Right lobe of liver (tissue), 6 donors: ENCODE data around the gene JAZF1. TPM values are rescaled to one million over a fixed set of nuclear protein-coding genes. Genes with fewer than 3 reads are reported as not detected.

Source experiments
- ATAC-seq, 4 donors: fragments of 200-7000 bp; cut with Tn5 transposase; one replicate each; pipeline ENCODE4 v1.9.1; 2020; ENCODE audit warnings: mild to moderate bottlenecking in 4 of 4, moderate library complexity in 4 of 4
- DNase-seq, 3 donors: peaks; one replicate each; pipeline ENCODE4 v3.0.0-alpha.2; 2020
- H3K27ac ChIP-seq, 3 donors: fragments of 200-600 bp; one replicate each; pipeline ENCODE4 v1.8.0; 2022
- H3K27me3 ChIP-seq, 2 donors: fragments of 200-600 bp; one replicate each; pipeline ENCODE4 v1.8.0; 2022
- H3K36me3 ChIP-seq, 4 donors: fragments of 200-600 bp; sonication (generic) in 1 of 4; one replicate each; pipeline versions ENCODE4 v1.5.1 to v1.8.0; 2017 to 2022; ENCODE audit warnings: control low read depth in 1 of 4
- H3K4me1 ChIP-seq, 4 donors: fragments of 200-600 bp; sonication (generic) in 1 of 4; one replicate each; pipeline versions ENCODE4 v1.5.1 to v1.8.0; 2017 to 2022; ENCODE audit warnings: control low read depth in 1 of 4
- H3K4me3 ChIP-seq, 3 donors: fragments of 200-600 bp; one replicate each; pipeline ENCODE4 v1.8.0; 2022
- H3K9me3 ChIP-seq, 4 donors: fragments of 200-600 bp; sonication (generic) in 1 of 4; one replicate each; pipeline versions ENCODE4 v1.5.1 to v1.8.0; 2017 to 2022; ENCODE audit warnings: control low read depth in 1 of 4
- CTCF ChIP-seq, 4 donors: fragments of 200-600 bp in 3 of 4; fragments of 450-650 bp in 1 of 4; IDR thresholded peaks; one replicate each; pipeline versions ENCODE4 v1.5.1 to v1.8.0; 2016 to 2022; ENCODE audit warnings: antibody characterized with exemption in 4 of 4, mild to moderate bottlenecking in 2 of 4
- POLR2A ChIP-seq: fragments of 450-650 bp; IDR thresholded peaks from one replicate; pipeline ENCODE4 v1.6.1; 2017; ENCODE audit warnings: antibody characterized with exemption, mild to moderate bottlenecking
- WGBS: methylation state at CpG from one replicate; pipeline ENCODE4 v1.1.6; 2018; ENCODE audit warnings: low coverage, low lambda C conversion rate; ENCODE audit not compliant: insufficient coverage; ENCODE audit errors: missing lambda C conversion rate; 5-methylcytosine and 5-hydroxymethylcytosine counted together
- intact Hi-C, 2 donors: fragments of 100-400 bp; cut with DNase I; formaldehyde crosslinking; loops; one replicate each; pipeline versions ENCODE4 v1.11.2 to v1.14.1; 2022
- total RNA-seq, 6 experiments: library from RNA; depleted of rRNA in 2 of 6; stranded (reverse); fragments of >200 nt in 2 of 6; fragmentation: NEBNext Ultra II Directional in 3 of 6; extraction: Animal tissue kit (Norgen Biotek cat#: 25700) in 3 of 6; gene quantifications; one replicate each; pipeline versions ENCODE4 v1.1.0 to v1.2.4, GENCODE V29; 2016 to 2023
- donor health status: DM: no; HTN: yes; CAD: no.
- donor health status: DM: no; HTN: no; CAD: no.
- donor health status: DM: no; HTN: no; CAD: no.
- donor health status: DM: no; HTN: yes; CAD: no.
- donor health status: DM: no; HTN: yes; CAD: no.

The JAZF1 gene
- total RNA-seq, 6 experiments from 2014 or later = 4.8 to 20.9 (median 6.9) TPM

GRCh38 chr7:28055161-28055544 is 125.4 kb downstream of the JAZF1 start:
- intact Hi-C loops = no loop called here
- Histone ChIP-seq H3K36me3 (no peaks in the 10 kb centered on the region), H3K4me1 (no peaks in the 10 kb centered on the region), H3K4me3 (no peak overlapping the region), H3K9me3 (no peaks in the 10 kb centered on the region), H3K27me3 (no peaks in the 10 kb centered on the region), H3K27ac (no peak overlapping the region)
- DNase-seq = no peak
- TF ChIP-seq POLR2A (no peak), CTCF (IDR thresholded peaks at IDR 0.05) (no peak)
- WGBS = 84% methylated on average over 3 of the region's 3 CpGs
- no peak for ATAC-seq

- H3K4me3 ChIP-seq = no peak overlapping the region
- TF ChIP-seq CTCF (IDR thresholded peaks at IDR 0.05) = no peak
- no peak for TF ChIP-seq POLR2A
- no peak for DNase-seq
- no peaks in the 10 kb centered on the region for H3K9me3 ChIP-seq
- no peaks in the 10 kb centered on the region for H3K27me3 ChIP-seq
- H3K27ac ChIP-seq = no peak overlapping the region
- ATAC-seq = peak; percentile 20 to 46 (median 26)
- intact Hi-C loops = no loop called here
- 60% methylated on average over 10 of the region's 10 CpGs for WGBS
- no peaks in the 10 kb centered on the region for H3K4me1 ChIP-seq
- H3K36me3 ChIP-seq = no peaks in the 10 kb centered on the region
Measured at GRCh38 chr7:28054531-28055160, 125.9 kb downstream of the JAZF1 start.

- DNase-seq = no peak
- intact Hi-C loops = no loop called here
- no peaks in the 10 kb centered on the region for H3K36me3 ChIP-seq
- WGBS = 94% methylated on average over 3 of the region's 3 CpGs
- H3K27me3 ChIP-seq = no peaks in the 10 kb centered on the region
- no peaks in the 10 kb centered on the region for H3K4me1 ChIP-seq
- H3K27ac ChIP-seq = no peak overlapping the region
- H3K4me3 ChIP-seq = no peak overlapping the region
- no peaks in the 10 kb centered on the region for H3K9me3 ChIP-seq
- ATAC-seq = no peak
- TF ChIP-seq CTCF (IDR thresholded peaks at IDR 0.05) = no peak
- TF ChIP-seq POLR2A = no peak
Measured at GRCh38 chr7:28052933-28053332, 127.7 kb downstream of the JAZF1 start.

GRCh38 chr7:28048694-28049093 is 131.9 kb downstream of the JAZF1 start:
- DNase-seq (no peak), ATAC-seq (no peak)
- no peak overlapping the region for H3K4me3 ChIP-seq
- no peak overlapping the region for H3K27ac ChIP-seq
- no peak for TF ChIP-seq CTCF (IDR thresholded peaks at IDR 0.05)
- TF ChIP-seq POLR2A = no peak
- intact Hi-C loops = no loop called here
- H3K36me3 ChIP-seq = no peaks in the 10 kb centered on the region
- no peaks in the 10 kb centered on the region for H3K27me3 ChIP-seq
- no peaks in the 10 kb centered on the region for H3K4me1 ChIP-seq
- H3K9me3 ChIP-seq = no peaks in the 10 kb centered on the region
- WGBS = 87% methylated on average over 2 of the region's 2 CpGs

GRCh38 chr7:28046035-28046434 is 134.6 kb downstream of the JAZF1 start:
- Histone ChIP-seq H3K27me3 (no peaks in the 10 kb centered on the region), H3K4me1 (no peaks in the 10 kb centered on the region), H3K9me3 (no peaks in the 10 kb centered on the region), H3K27ac (no peak overlapping the region), H3K36me3 (no peaks in the 10 kb centered on the region), H3K4me3 (no peak overlapping the region)
- no peak for DNase-seq
- no peak for ATAC-seq
- TF ChIP-seq CTCF (IDR thresholded peaks at IDR 0.05) = no peak
- TF ChIP-seq POLR2A = no peak
- 100% methylated on average over 2 of the region's 2 CpGs for WGBS
- intact Hi-C loops = no loop called here
